ENCODE results near the gene PTPN3. TPM values are rescaled to one million over a fixed set of nuclear protein-coding genes. Genes with fewer than 3 reads are reported as not detected.

Gene PTPN3
- total RNA-seq (2022; extraction: Qiagen RNA extraction): 13.6 to 15.9 TPM (median 15.2 TPM) in 5 replicates

GRCh38 chr9:109498195-109499092 lies at the start of gene PTPN3:
Gene PTPN3, minus strand, starts transcription at chr9:109498307. Its CDS starts 34,873 bp downstream, at chr9:109463434.

Other genes with a start within 250 kb of the PTPN3 start
- 10.4 to 11.6 TPM (median 10.9 TPM) in 5 replicates for gene EPB41L4B, start 177.2 kb downstream of the PTPN3 start, total RNA-seq (2022; extraction: Qiagen RNA extraction)